Trophoblast cell (in vitro differentiated cells and primary cell): Measurements from ENCODE around the gene CTBP2.

Source experiments
- DNase-seq, 2 donors: peaks; one replicate each; pipeline ENCODE4 v3.0.0-alpha.2; 2016
- H2AFZ ChIP-seq: 2 replicates; pipeline ENCODE4 v1.6.1; 2013; ENCODE audit warnings: low read length, moderate library complexity, mild to moderate bottlenecking; ENCODE audit not compliant: insufficient read depth, poor library complexity
- H2AK5ac ChIP-seq: 2 replicates; pipeline ENCODE4 v1.6.1; 2013; ENCODE audit warnings: mild to moderate bottlenecking, low read length
- H2BK120ac ChIP-seq: 2 replicates; pipeline ENCODE4 v1.6.1; 2013; ENCODE audit warnings: low read length, mild to moderate bottlenecking, moderate library complexity; ENCODE audit not compliant: insufficient read depth, poor library complexity
- H2BK12ac ChIP-seq: 2 replicates; pipeline ENCODE4 v1.6.1; 2013; ENCODE audit warnings: mild to moderate bottlenecking, low read length, moderate library complexity
- H2BK5ac ChIP-seq: 2 replicates; pipeline ENCODE4 v1.6.1; 2013; ENCODE audit warnings: low read length, low read depth, moderate library complexity, mild to moderate bottlenecking; ENCODE audit not compliant: poor library complexity
- H3K14ac ChIP-seq: 2 replicates; pipeline ENCODE4 v1.6.1; 2013; ENCODE audit warnings: mild to moderate bottlenecking, low read length
- H3K18ac ChIP-seq: 2 replicates; pipeline ENCODE4 v1.6.1; 2013; ENCODE audit warnings: mild to moderate bottlenecking, low read length
- H3K23ac ChIP-seq: 2 replicates; pipeline ENCODE4 v1.6.1; 2013; ENCODE audit warnings: low read length
- H3K27ac ChIP-seq: 2 replicates; pipeline ENCODE4 v1.5.1; 2013; ENCODE audit warnings: low read depth, mild to moderate bottlenecking, inconsistent platforms, low read length, moderate library complexity
- H3K27me3 ChIP-seq: 2 replicates; pipeline ENCODE4 v1.6.1; 2013; ENCODE audit warnings: inconsistent platforms, mild to moderate bottlenecking, low read length, moderate library complexity; ENCODE audit not compliant: insufficient read depth
- H3K36me3 ChIP-seq, 2 experiments: 1 replicate in 1 of 2; 2 replicates in 1 of 2; pipeline ENCODE4 v1.6.1; 2013; ENCODE audit warnings: low read length in 2 of 2, mild to moderate bottlenecking in 2 of 2, moderate library complexity in 1 of 2; ENCODE audit not compliant: insufficient read depth in 2 of 2, control insufficient read depth in 1 of 2
- H3K4ac ChIP-seq: 2 replicates; pipeline ENCODE4 v1.6.1; 2013; ENCODE audit warnings: low read depth, mild to moderate bottlenecking, low read length, moderate library complexity
- H3K4me1 ChIP-seq, 2 experiments: 1 replicate in 1 of 2; 2 replicates in 1 of 2; pipeline ENCODE4 v1.6.1; 2013; ENCODE audit warnings: low read length in 2 of 2, mild to moderate bottlenecking in 2 of 2, moderate library complexity in 1 of 2; ENCODE audit not compliant: insufficient read depth in 2 of 2, control insufficient read depth in 1 of 2
- H3K4me2 ChIP-seq: 2 replicates; pipeline ENCODE4 v1.6.1; 2013; ENCODE audit warnings: inconsistent platforms, mild to moderate bottlenecking, low read length, moderate library complexity
- H3K4me3 ChIP-seq: 2 replicates; pipeline ENCODE4 v1.5.1; 2013; ENCODE audit warnings: mild to moderate bottlenecking, low read depth, low read length, inconsistent platforms
- H3K79me1 ChIP-seq: one replicate; pipeline ENCODE4 v1.6.1; 2013; ENCODE audit warnings: low read length
- H3K79me2 ChIP-seq: 2 replicates; pipeline ENCODE4 v1.6.1; 2013; ENCODE audit warnings: low read length, mild to moderate bottlenecking; ENCODE audit not compliant: control insufficient read depth, insufficient read depth, poor library complexity
- H3K9ac ChIP-seq: 2 replicates; pipeline ENCODE4 v1.6.1; 2013; ENCODE audit warnings: mild to moderate bottlenecking, low read length
- H3K9me3 ChIP-seq: 2 replicates; pipeline ENCODE4 v1.6.1; 2013; ENCODE audit warnings: low read depth, mild to moderate bottlenecking, control low read depth, inconsistent platforms, low read length; ENCODE audit not compliant: insufficient read depth
- H4K12ac ChIP-seq: 2 replicates; pipeline ENCODE4 v1.6.1; 2013; ENCODE audit warnings: low read depth, mild to moderate bottlenecking, low read length, moderate library complexity
- H4K8ac ChIP-seq: 2 replicates; pipeline ENCODE4 v1.6.1; 2013; ENCODE audit warnings: low read depth, mild to moderate bottlenecking, low read length, moderate library complexity
- H4K91ac ChIP-seq: one replicate; pipeline ENCODE4 v1.6.1; 2013; ENCODE audit warnings: low read depth, mild to moderate bottlenecking, low read length, moderate library complexity
- WGBS: extraction: QIAGEN DNeasy Blood & Tissue Kit; methylation state at CpG from one replicate; pipeline ENCODE4 v1.1.7; 2013; ENCODE audit warnings: missing lambda C conversion rate; ENCODE audit not compliant: insufficient read length, insufficient coverage; ENCODE audit errors: extremely low coverage; 5-methylcytosine and 5-hydroxymethylcytosine counted together

Gene CTBP2

DNA sequence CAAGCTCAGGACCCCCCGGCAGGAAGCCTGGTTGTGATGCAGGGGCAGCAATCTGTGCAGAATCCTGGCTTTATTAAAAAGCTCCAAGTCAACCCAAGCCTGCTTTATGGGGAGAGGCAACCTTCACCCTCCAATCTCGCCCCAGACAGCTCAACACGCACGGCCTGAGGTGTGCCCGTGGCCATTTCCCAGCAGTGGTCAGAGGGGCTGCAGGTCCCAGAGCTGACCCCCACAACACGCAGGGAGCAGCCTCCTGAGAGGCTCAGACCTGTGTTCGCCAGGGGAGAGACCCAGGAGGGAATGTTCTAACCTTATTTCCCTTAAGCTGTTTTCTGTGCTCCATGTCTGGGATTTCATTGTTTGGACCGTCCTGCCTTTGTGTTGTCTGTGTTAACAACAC lies 108.2 kb downstream of the CTBP2 start:
- no CpG with 5 or more reads among the region's 8 CpGs for WGBS
- no peak for DNase-seq

DNA sequence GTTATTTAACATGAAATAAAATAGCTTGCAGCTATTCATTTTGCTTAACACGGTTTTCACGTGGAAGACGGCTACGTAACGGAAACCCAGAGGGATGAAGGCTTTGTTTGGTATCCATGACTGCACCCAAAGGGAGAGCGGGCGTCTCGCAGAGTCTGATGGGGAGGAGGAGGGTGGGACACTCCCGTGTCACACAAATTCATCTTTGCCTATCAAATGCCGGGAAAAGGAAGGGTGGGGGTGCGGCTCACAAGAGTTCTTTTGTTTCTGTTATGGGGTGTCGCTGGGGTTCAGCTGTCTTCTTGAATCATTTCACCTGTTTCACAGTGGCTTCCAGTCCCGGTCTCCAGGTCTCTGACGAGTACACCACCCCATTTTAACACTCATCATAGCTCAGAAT lies 110.0 kb downstream of the CTBP2 start:
- Histone ChIP-seq H3K4me1 (peaks cover 17 to 29% of the 10 kb centered on the region in 2 experiments), H3K4me3 (no peak overlapping the region), H3K79me2 (peaks cover 14% of the 10 kb centered on the region), H3K27me3 (no peaks in the 10 kb centered on the region), H3K18ac (no peak overlapping the region), H3K36me3 (peaks cover 3 to 7% of the 10 kb centered on the region in 2 experiments), H3K4me2 (no peak overlapping the region), H2AFZ (no peak overlapping the region), H3K9ac (no peak overlapping the region), H3K27ac (no peak overlapping the region), H2AK5ac (no peak overlapping the region), H4K12ac (no peak overlapping the region), H3K9me3 (peaks cover 3% of the 10 kb centered on the region), H3K14ac (no peak overlapping the region), H4K8ac (no peak overlapping the region), H4K91ac (no peak overlapping the region), H2BK5ac (no peak overlapping the region), H3K23ac (no peak overlapping the region), H2BK120ac (no peak overlapping the region), H3K79me1 (peaks cover 12% of the 10 kb centered on the region), H3K4ac (no peak overlapping the region), H2BK12ac (no peak overlapping the region)
- WGBS = no CpG with 5 or more reads among the region's 14 CpGs
- DNase-seq = no peak

More for the DNA sequence above, 108.2 kb downstream of the CTBP2 start:
- Histone ChIP-seq H3K14ac (no peak overlapping the region), H2AK5ac (no peak overlapping the region), H3K23ac (no peak overlapping the region), H3K79me2 (peaks cover 19% of the 10 kb centered on the region), H3K27ac (no peak overlapping the region), H2BK5ac (no peak overlapping the region), H3K9ac (no peak overlapping the region), H2BK12ac (no peak overlapping the region), H3K18ac (no peak overlapping the region), H3K4me2 (no peak overlapping the region), H4K91ac (no peak overlapping the region), H3K4ac (peak overlapping the region; percentile 26), H3K36me3 (peaks cover 3 to 7% of the 10 kb centered on the region in 2 experiments), H3K27me3 (no peaks in the 10 kb centered on the region), H3K79me1 (peaks cover 22% of the 10 kb centered on the region), H4K12ac (no peak overlapping the region), H2BK120ac (peak overlapping the region; percentile 15), H3K9me3 (peaks cover 3% of the 10 kb centered on the region), H3K4me1 (peaks cover 27 to 40% of the 10 kb centered on the region in 2 experiments), H3K4me3 (no peak overlapping the region), H2AFZ (no peak overlapping the region), H4K8ac (no peak overlapping the region)

DNA sequence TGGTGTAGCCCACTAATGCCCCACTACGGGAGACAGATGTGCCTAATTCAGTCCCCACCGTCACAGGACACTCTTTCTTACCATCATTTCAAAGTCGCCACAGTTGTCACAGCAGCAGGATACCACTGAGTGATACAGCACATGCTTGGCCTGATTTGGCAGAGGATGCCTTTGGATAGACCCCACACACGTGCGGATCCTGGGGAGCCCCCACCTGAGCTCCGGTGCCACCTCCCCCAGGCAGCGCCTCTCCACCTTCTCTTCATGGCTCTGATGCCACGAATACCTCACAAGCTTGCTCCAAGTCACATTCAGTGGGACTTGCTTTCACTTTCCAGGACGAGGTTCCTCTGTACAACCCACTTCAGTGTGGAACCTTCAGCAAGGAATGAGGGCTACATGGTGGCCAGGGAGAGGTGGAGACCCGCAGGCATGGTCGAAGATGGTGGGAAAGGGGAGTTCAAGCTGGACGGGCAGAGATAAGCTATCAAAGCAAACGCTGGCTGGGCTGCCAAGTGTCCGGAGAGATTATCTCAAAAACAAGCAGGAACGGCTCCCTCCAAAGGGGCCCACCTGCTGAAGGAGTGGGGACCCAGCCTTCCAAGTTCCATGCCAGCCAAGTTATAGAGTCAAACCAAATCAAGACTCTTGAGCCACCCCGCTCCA lies 111.0 kb downstream of the CTBP2 start:
- Histone ChIP-seq H3K9ac (no peak overlapping the region), H3K4ac (peak overlapping the region; percentile 41), H3K18ac (peak overlapping the region; percentile 7), H3K4me3 (no peak overlapping the region), H3K79me2 (peaks cover 10% of the 10 kb centered on the region), H3K4me1 (peaks cover 11 to 25% of the 10 kb centered on the region in 2 experiments), H3K36me3 (peaks cover 3 to 7% of the 10 kb centered on the region in 2 experiments), H2AK5ac (no peak overlapping the region), H3K9me3 (peaks cover 2% of the 10 kb centered on the region), H3K14ac (no peak overlapping the region), H2BK120ac (no peak overlapping the region), H2BK5ac (no peak overlapping the region), H3K4me2 (no peak overlapping the region), H3K23ac (no peak overlapping the region), H3K27ac (no peak overlapping the region), H4K8ac (no peak overlapping the region), H2AFZ (no peak overlapping the region), H4K12ac (no peak overlapping the region), H4K91ac (no peak overlapping the region), H3K79me1 (peaks cover 10% of the 10 kb centered on the region), H2BK12ac (no peak overlapping the region), H3K27me3 (no peaks in the 10 kb centered on the region)
- no CpG with 5 or more reads among the region's 16 CpGs for WGBS
- DNase-seq = no peak

DNA sequence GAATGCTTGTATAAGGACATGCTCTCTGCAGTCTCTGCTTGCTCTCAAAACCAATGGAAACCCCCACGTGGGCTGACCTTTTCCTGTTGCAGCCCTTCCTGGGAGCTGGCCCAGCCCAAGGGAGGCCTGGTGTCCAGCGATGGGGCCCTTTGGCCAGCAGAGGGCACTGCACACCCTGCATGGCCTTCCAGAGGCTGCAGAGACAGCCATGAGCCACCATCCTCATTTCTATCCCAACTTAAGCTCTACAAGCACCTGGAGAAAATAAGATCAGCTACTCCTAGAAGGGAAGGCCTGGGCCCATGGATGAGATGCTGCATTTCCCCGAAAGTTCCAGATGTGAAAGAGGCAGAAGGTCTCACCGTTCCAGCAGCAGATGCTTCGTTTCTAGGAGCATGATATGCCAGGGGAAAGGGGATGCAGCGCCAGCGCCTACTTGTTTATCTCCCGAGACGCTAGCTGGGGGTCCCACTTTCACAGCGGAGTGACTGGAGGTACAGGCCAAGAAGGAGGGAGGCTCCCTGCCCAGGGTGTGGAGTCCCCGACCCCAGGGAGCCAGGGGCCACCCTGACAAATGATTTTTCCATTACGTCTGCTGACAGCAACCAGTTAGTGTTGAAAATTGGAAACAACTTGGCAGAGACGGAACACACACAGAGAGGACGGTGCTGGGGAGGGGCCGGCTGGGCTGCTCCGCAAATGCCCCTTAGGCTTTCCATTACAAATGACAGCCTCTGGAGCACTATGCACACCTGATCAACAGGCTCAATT lies 112.1 kb downstream of the CTBP2 start:
- peaks cover 7 to 11% of the 10 kb centered on the region in 2 experiments for H3K36me3 ChIP-seq
- H3K79me2 ChIP-seq = peaks cover 6% of the 10 kb centered on the region
- peak overlapping the region; percentile 30 for H3K4ac ChIP-seq
- no peaks in the 10 kb centered on the region for H3K27me3 ChIP-seq
- H3K79me1 ChIP-seq = peaks cover 10% of the 10 kb centered on the region
- no CpG with 5 or more reads among the region's 16 CpGs for WGBS
- no peak overlapping the region for H3K4me2 ChIP-seq
- no peak overlapping the region for H3K9ac ChIP-seq
- DNase-seq = peak; percentile 88 to 93
- peaks cover 11 to 25% of the 10 kb centered on the region in 2 experiments for H3K4me1 ChIP-seq
- H3K14ac ChIP-seq = no peak overlapping the region
- H3K9me3 ChIP-seq = no peaks in the 10 kb centered on the region
- no peak overlapping the region for H3K23ac ChIP-seq
- no peak overlapping the region for H4K8ac ChIP-seq
- H3K27ac ChIP-seq = peak overlapping the region; percentile 20
- H2BK120ac ChIP-seq = peak overlapping the region; percentile 21
- H4K91ac ChIP-seq = no peak overlapping the region
- no peak overlapping the region for H2BK5ac ChIP-seq
- H2AK5ac ChIP-seq = no peak overlapping the region
- H2AFZ ChIP-seq = no peak overlapping the region
- no peak overlapping the region for H3K4me3 ChIP-seq
- H2BK12ac ChIP-seq = peak overlapping the region; percentile 32
- H4K12ac ChIP-seq = no peak overlapping the region
- H3K18ac ChIP-seq = peak overlapping the region; percentile 48
